ENCODE measurements around the gene GLB1L. TPM values are rescaled to one million over a fixed set of nuclear protein-coding genes. Genes with fewer than 3 reads are reported as not detected.

GLB1L gene
- total RNA-seq, 1 donor from 2014 or later: 7.3 TPM

DNA sequence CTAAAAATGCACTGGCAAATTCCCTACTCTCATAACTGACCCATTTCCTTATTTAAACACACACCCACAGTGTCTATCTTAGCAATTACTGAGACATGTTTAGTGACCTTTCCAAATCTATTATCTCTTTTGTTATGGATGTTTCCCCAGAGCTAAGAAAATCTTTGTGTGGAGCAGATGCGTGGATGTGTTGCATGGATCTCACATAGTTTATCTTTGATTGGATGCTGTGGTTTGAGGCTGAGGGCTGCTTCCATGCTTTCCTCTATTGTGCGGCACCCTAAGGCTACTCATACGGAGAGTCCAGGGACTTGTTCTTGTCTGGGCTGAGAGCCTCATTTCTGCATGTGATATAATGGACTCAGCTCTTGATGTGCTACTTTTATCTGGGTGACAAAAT is 10.9 kb downstream of the GLB1L start:
- H3K9me3 Mint-ChIP-seq (ENCODE audit: unreplicated experiment): no peaks in the 10 kb centered on the region
- no peak for TF ChIP-seq CTCF (IDR thresholded peaks at IDR 0.05; ENCODE audit: unreplicated experiment)
- H3K4me1 Mint-ChIP-seq (ENCODE audit: unreplicated experiment): peaks cover 10% of the 10 kb centered on the region
- peaks cover 35% of the 10 kb centered on the region for H3K36me3 Mint-ChIP-seq (ENCODE audit: low read depth, unreplicated experiment)
- H3K4me3 Mint-ChIP-seq (ENCODE audit: unreplicated experiment): peak overlapping the region; percentile 16
- no peak overlapping the region for H3K27ac Mint-ChIP-seq (ENCODE audit: unreplicated experiment)
- no peak for DNase-seq (ENCODE audit: low spot score)
- H3K27me3 Mint-ChIP-seq (ENCODE audit: unreplicated experiment): peaks cover 7% of the 10 kb centered on the region

GRCh38 chr2:219230059-219230540 is 15.1 kb downstream of the GLB1L start:
- H3K36me3 Mint-ChIP-seq (ENCODE audit: low read depth, unreplicated experiment): peaks cover 35% of the 10 kb centered on the region
- no peaks in the 10 kb centered on the region for H3K9me3 Mint-ChIP-seq (ENCODE audit: unreplicated experiment)
- H3K4me3 Mint-ChIP-seq (ENCODE audit: unreplicated experiment): peak overlapping the region; percentile 100
- H3K27me3 Mint-ChIP-seq (ENCODE audit: unreplicated experiment): peaks cover 3% of the 10 kb centered on the region
- peak overlapping the region; percentile 99 for H3K27ac Mint-ChIP-seq (ENCODE audit: unreplicated experiment)
- no peak for TF ChIP-seq CTCF (IDR thresholded peaks at IDR 0.05; ENCODE audit: unreplicated experiment)
- DNase-seq (ENCODE audit: low spot score): peak; percentile 61
- H3K4me1 Mint-ChIP-seq (ENCODE audit: unreplicated experiment): peaks cover 22% of the 10 kb centered on the region

- Mint-ChIP-seq H3K9me3 (ENCODE audit: unreplicated experiment) (no peaks in the 10 kb centered on the region), H3K36me3 (ENCODE audit: low read depth, unreplicated experiment) (peaks cover 35% of the 10 kb centered on the region), H3K27ac (ENCODE audit: unreplicated experiment) (peak within 1 kb of the TSS; percentile 99), H3K27me3 (ENCODE audit: unreplicated experiment) (peaks cover 5% of the 10 kb centered on the region), H3K4me1 (ENCODE audit: unreplicated experiment) (peaks cover 22% of the 10 kb centered on the region), H3K4me3 (ENCODE audit: unreplicated experiment) (peak within 1 kb of the TSS; percentile 100)
- DNase-seq (ENCODE audit: low spot score): peak; percentile 95
- TF ChIP-seq CTCF (IDR thresholded peaks at IDR 0.05; ENCODE audit: unreplicated experiment): no peak
Measured at GRCh38 chr2:219229305-219230058, 15.8 kb downstream of the GLB1L start, which contains the start of the genes ANKZF1 and ATG9A. TSS of gene ANKZF1 (plus strand) at chr2:219229806. CDS start at chr2:219230258, 452 bp downstream. TSS of gene ATG9A (minus strand) at chr2:219229636. CDS start at chr2:219228024, 1,612 bp downstream.

GRCh38 chr2:219228911-219229304 is 16.3 kb downstream of the GLB1L start:
- H3K27me3 Mint-ChIP-seq (ENCODE audit: unreplicated experiment): peaks cover 5% of the 10 kb centered on the region
- no peak for DNase-seq (ENCODE audit: low spot score)
- H3K36me3 Mint-ChIP-seq (ENCODE audit: low read depth, unreplicated experiment): peaks cover 30% of the 10 kb centered on the region
- no peak for TF ChIP-seq CTCF (IDR thresholded peaks at IDR 0.05; ENCODE audit: unreplicated experiment)
- peaks cover 22% of the 10 kb centered on the region for H3K4me1 Mint-ChIP-seq (ENCODE audit: unreplicated experiment)
- no peaks in the 10 kb centered on the region for H3K9me3 Mint-ChIP-seq (ENCODE audit: unreplicated experiment)
- H3K27ac Mint-ChIP-seq (ENCODE audit: unreplicated experiment): peak overlapping the region; percentile 57
- H3K4me3 Mint-ChIP-seq (ENCODE audit: unreplicated experiment): peak overlapping the region; percentile 88
